Measurements from ENCODE around the gene SLC15A1. TPM values are rescaled to one million over a fixed set of nuclear protein-coding genes. Genes with fewer than 3 reads are reported as not detected.

The SLC15A1 gene
- polyA plus RNA-seq, 3 donors: not detected

DNA sequence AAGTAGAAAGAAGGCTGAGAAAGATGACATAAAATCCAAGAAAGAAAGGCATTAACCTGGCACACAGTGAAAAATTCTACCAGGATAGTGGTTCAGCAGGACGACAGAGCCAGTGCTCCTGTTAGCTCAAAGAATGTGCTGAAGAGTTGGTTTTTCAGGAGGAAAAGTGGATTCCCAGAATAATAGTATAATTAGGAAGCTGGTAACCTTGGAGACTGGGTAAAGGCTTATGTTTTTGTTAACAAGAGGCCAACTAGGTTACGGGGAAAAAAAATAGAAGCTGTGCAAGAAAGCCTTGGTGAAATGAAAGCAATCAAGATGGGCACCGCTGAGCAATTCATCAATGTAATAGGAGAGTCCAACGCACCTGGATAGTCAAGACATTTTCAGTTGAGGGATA lies 54.7 kb downstream of the SLC15A1 start:
- intact Hi-C loops (cut with micrococcal nuclease): no loop called here
- DNase-seq: no peak
- 83% methylated on average over 2 of the region's 4 CpGs for WGBS (ENCODE audit: insufficient coverage)

DNA sequence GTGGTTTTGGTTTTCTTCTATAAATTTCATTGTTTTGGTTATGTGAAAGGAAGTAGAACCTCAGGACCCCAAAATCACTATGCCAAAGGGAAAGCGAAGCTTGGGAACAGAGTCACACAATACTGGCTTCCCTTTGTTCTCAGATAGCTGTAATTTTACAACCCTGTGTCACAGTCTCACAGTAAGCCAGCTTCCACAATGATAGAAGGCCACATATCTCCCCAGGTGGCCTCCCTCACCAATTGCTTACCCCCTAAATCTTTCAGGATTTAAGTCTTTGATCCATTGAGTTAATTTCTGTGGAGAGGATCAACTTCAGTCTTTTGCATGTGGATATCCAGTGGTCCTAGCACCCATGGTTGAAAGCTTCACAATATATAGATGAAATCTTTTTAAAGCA lies 58.7 kb downstream of the SLC15A1 start:
- H2AFZ ChIP-seq (ENCODE audit: insufficient read depth, low read depth, low read length, poor library complexity, severe bottlenecking): no peak overlapping the region
- no peaks in the 10 kb centered on the region for H3K36me3 Mint-ChIP-seq
- H3K4me1 ChIP-seq (ENCODE audit: control insufficient read depth in 1 of 2, insufficient read depth in 2 of 2, low read length in 2 of 2): no peaks in the 10 kb centered on the region
- no peaks in the 10 kb centered on the region for H3K9me3 ChIP-seq (replicated peaks in 1 of 2; ENCODE audit: control insufficient read depth in 1 of 2, insufficient read depth in 1 of 2, low read length in 2 of 2)
- no peaks in the 10 kb centered on the region for H3K36me3 ChIP-seq (replicated peaks in 1 of 2; ENCODE audit: control insufficient read depth in 1 of 2, insufficient read depth in 2 of 2, low read length in 2 of 2)
- H4K20me1 ChIP-seq (ENCODE audit: insufficient read depth, low read length): no peaks in the 10 kb centered on the region
- H3K4me1 Mint-ChIP-seq: no peaks in the 10 kb centered on the region
- peaks cover 0 to 6% (median 2%) of the 10 kb centered on the region in 3 donors for H3K27me3 Mint-ChIP-seq (ENCODE audit: low read depth in 3 of 3)
- H3K27ac ChIP-seq (ENCODE audit: low read depth in 1 of 2, low read length in 2 of 2): no peak overlapping the region
- TF ChIP-seq, protein P1, sequence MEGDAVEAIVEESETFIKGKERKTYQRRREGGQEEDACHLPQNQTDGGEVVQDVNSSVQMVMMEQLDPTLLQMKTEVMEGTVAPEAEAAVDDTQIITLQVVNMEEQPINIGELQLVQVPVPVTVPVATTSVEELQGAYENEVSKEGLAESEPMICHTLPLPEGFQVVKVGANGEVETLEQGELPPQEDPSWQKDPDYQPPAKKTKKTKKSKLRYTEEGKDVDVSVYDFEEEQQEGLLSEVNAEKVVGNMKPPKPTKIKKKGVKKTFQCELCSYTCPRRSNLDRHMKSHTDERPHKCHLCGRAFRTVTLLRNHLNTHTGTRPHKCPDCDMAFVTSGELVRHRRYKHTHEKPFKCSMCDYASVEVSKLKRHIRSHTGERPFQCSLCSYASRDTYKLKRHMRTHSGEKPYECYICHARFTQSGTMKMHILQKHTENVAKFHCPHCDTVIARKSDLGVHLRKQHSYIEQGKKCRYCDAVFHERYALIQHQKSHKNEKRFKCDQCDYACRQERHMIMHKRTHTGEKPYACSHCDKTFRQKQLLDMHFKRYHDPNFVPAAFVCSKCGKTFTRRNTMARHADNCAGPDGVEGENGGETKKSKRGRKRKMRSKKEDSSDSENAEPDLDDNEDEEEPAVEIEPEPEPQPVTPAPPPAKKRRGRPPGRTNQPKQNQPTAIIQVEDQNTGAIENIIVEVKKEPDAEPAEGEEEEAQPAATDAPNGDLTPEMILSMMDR (IDR thresholded peaks at IDR 0.05): no peak
- no peaks in the 10 kb centered on the region for H3K27me3 ChIP-seq (ENCODE audit: control insufficient read depth in 2 of 2, insufficient read depth in 2 of 2, low read length in 2 of 2)
- intact Hi-C loops (cut with micrococcal nuclease): no loop called here
- no peak overlapping the region for H3K27ac Mint-ChIP-seq
- no peak overlapping the region for H3K4me3 ChIP-seq (replicated peaks in 1 of 3; ENCODE audit: low read depth in 2 of 3, low read length in 3 of 3)
- no peak overlapping the region for H3K9ac ChIP-seq (ENCODE audit: insufficient read depth, low read length, poor library complexity, severe bottlenecking)
- no peaks in the 10 kb centered on the region for H3K79me2 ChIP-seq (ENCODE audit: insufficient read depth, low read length)
- peaks cover 0 to 3% (median 0%) of the 10 kb centered on the region in 7 donors for H3K9me3 Mint-ChIP-seq
- no peak overlapping the region for H3K4me3 Mint-ChIP-seq
- no peak overlapping the region for H3K4me2 ChIP-seq (replicated peaks; ENCODE audit: extremely low read depth, low read length, poor library complexity, severe bottlenecking)
- no peak for DNase-seq
- 71% methylated on average over 1 of the region's 1 CpG for WGBS (ENCODE audit: insufficient coverage)

More for the DNA sequence above, 54.7 kb downstream of the SLC15A1 start:
- Histone ChIP-seq H2AFZ (ENCODE audit: insufficient read depth, low read depth, low read length, poor library complexity, severe bottlenecking) (no peak overlapping the region), H3K4me1 (ENCODE audit: control insufficient read depth in 1 of 2, insufficient read depth in 2 of 2, low read length in 2 of 2) (no peaks in the 10 kb centered on the region), H3K9ac (ENCODE audit: insufficient read depth, low read length, poor library complexity, severe bottlenecking) (no peak overlapping the region), H3K4me3 (replicated peaks in 1 of 3; ENCODE audit: low read depth in 2 of 3, low read length in 3 of 3) (no peak overlapping the region), H3K27ac (ENCODE audit: low read depth in 1 of 2, low read length in 2 of 2) (no peak overlapping the region), H3K79me2 (ENCODE audit: insufficient read depth, low read length) (no peaks in the 10 kb centered on the region), H3K9me3 (replicated peaks in 1 of 2; ENCODE audit: control insufficient read depth in 1 of 2, insufficient read depth in 1 of 2, low read length in 2 of 2) (no peaks in the 10 kb centered on the region), H3K27me3 (ENCODE audit: control insufficient read depth in 2 of 2, insufficient read depth in 2 of 2, low read length in 2 of 2) (no peaks in the 10 kb centered on the region), H4K20me1 (ENCODE audit: insufficient read depth, low read length) (no peaks in the 10 kb centered on the region), H3K36me3 (replicated peaks in 1 of 2; ENCODE audit: control insufficient read depth in 1 of 2, insufficient read depth in 2 of 2, low read length in 2 of 2) (no peaks in the 10 kb centered on the region), H3K4me2 (replicated peaks; ENCODE audit: extremely low read depth, low read length, poor library complexity, severe bottlenecking) (no peak overlapping the region)
- TF ChIP-seq, protein P1 (IDR thresholded peaks at IDR 0.05): no peak
- no peak overlapping the region for H3K4me3 Mint-ChIP-seq
- no peak overlapping the region for H3K27ac Mint-ChIP-seq
- H3K9me3 Mint-ChIP-seq: peaks cover 0 to 2% (median 0%) of the 10 kb centered on the region in 7 donors
- H3K4me1 Mint-ChIP-seq: no peaks in the 10 kb centered on the region
- no peaks in the 10 kb centered on the region for H3K36me3 Mint-ChIP-seq
- peaks cover 4% of the 10 kb centered on the region in 3 donors for H3K27me3 Mint-ChIP-seq (ENCODE audit: low read depth in 3 of 3)

Data from CD14-positive monocyte (primary cell).